ENCODE measurements around the gene CELSR1. TPM values are rescaled to one million over a fixed set of nuclear protein-coding genes. Genes with fewer than 3 reads are reported as not detected.
"Not testable (repeated sequence)": the region's sequence is repeated elsewhere in the genome, so short reads cannot be mapped to it uniquely, and the experiment has no call there.

CELSR1 gene
- total RNA-seq, 1 donor from 2014 or later, result 6.7 TPM

GRCh38 chr22:46320716-46321386 lies 216.6 kb downstream of the CELSR1 start:
- no peak for DNase-seq (ENCODE audit: low spot score)

GRCh38 chr22:46320166-46320710 lies 217.2 kb downstream of the CELSR1 start:
- no peak for DNase-seq (ENCODE audit: low spot score)

GRCh38 chr22:46319319-46319718 lies 218.1 kb downstream of the CELSR1 start:
- no peak for DNase-seq (ENCODE audit: low spot score)

- DNase-seq (ENCODE audit: low spot score), result no peak
Measured at GRCh38 chr22:46318576-46318975, 218.8 kb downstream of the CELSR1 start.

GRCh38 chr22:46317646-46318045 lies 219.8 kb downstream of the CELSR1 start:
- DNase-seq (ENCODE audit: low spot score), result no peak

- DNase-seq (ENCODE audit: low spot score), result no peak
Measured at GRCh38 chr22:46315976-46316375, 221.4 kb downstream of the CELSR1 start.

GRCh38 chr22:46312848-46313247 lies 224.6 kb downstream of the CELSR1 start:
- not testable (repeated sequence) for DNase-seq (ENCODE audit: low spot score)

GRCh38 chr22:46312056-46312455 lies 225.4 kb downstream of the CELSR1 start:
- DNase-seq (ENCODE audit: low spot score), result no peak

Other genes with a start within 250 kb of the CELSR1 start
- 1.3 TPM for gene GTSE1, start 240.8 kb downstream of the CELSR1 start, total RNA-seq
- gene TRMU, start 201.9 kb downstream of the CELSR1 start, total RNA-seq, result 43.5 TPM
- gene GRAMD4, start 82.8 kb upstream of the CELSR1 start, total RNA-seq, result 142 TPM
- 41.8 TPM for gene CERK, start 200.6 kb upstream of the CELSR1 start, total RNA-seq
- 33.0 TPM for gene TBC1D22A, start 225.0 kb upstream of the CELSR1 start, total RNA-seq